BLaER1 treated with 17β-estradiol and CSF1 and Interleukin-3, amounts not matched to agents 10 nM and 100 nM (cell line): ENCODE measurements around the gene FUT4.
"Not testable (repeated sequence)": the region's sequence is repeated elsewhere in the genome, so short reads cannot be mapped to it uniquely, and the experiment has no call there.

ENCODE experiments used
- H3K27ac ChIP-seq, 11 experiments: shearing (Covaris generic); formaldehyde crosslinking; 2 replicates each; pipeline ENCODE4 v1.8.1; 2022
- H3K27me3 ChIP-seq, 11 experiments: shearing (Covaris generic); formaldehyde crosslinking; 2 replicates each; pipeline ENCODE4 v1.8.1; 2022
- H3K36me3 ChIP-seq, 11 experiments: shearing (Covaris generic); formaldehyde crosslinking; 2 replicates each; pipeline ENCODE4 v1.8.1; 2022
- H3K4me1 ChIP-seq, 10 experiments: shearing (Covaris generic); formaldehyde crosslinking; 2 replicates each; pipeline ENCODE4 v1.8.1; 2022
- H3K4me2 ChIP-seq, 11 experiments: shearing (Covaris generic); formaldehyde crosslinking; 2 replicates each; pipeline ENCODE4 v1.8.1; 2022
- H3K4me3 ChIP-seq, 10 experiments: shearing (Covaris generic); formaldehyde crosslinking; 2 replicates each; pipeline ENCODE4 v1.8.1; 2022
- H3K9ac ChIP-seq, 11 experiments: shearing (Covaris generic); formaldehyde crosslinking; 2 replicates each; pipeline ENCODE4 v1.8.1; 2022
- H3K9me3 ChIP-seq, 11 experiments: shearing (Covaris generic); formaldehyde crosslinking; replicated peaks in 1 of 11; 2 replicates each; pipeline ENCODE4 v1.8.1; 2022
- H4K20me1 ChIP-seq, 11 experiments: shearing (Covaris generic); formaldehyde crosslinking; 2 replicates each; pipeline ENCODE4 v1.8.1; 2022
- Cebpa-rat ChIP-seq, 11 experiments: shearing (Covaris generic); IDR thresholded peaks; 2 replicates each; pipeline ENCODE4 v1.8.1; 2022

The FUT4 gene

GRCh38 chr11:94543695-94544645, at the start of gene FUT4:
TSS of gene FUT4 (plus strand) at chr11:94543921. CDS start at chr11:94544134, 213 bp downstream.
- Histone ChIP-seq H3K9me3 (peaks cover 0 to 11% (median 0%) of the 10 kb centered on the region in 11 experiments; a peak in 6 of 22 replicates), H3K4me1 (peaks cover 43 to 57% (median 53%) of the 10 kb centered on the region in 10 experiments), H4K20me1 (peaks cover 13 to 44% (median 41%) of the 10 kb centered on the region in 11 experiments; a peak in 21 of 22 replicates), H3K4me2 (peak within 1 kb of the TSS; percentile 90 to 99 (median 97)), H3K27me3 (no peaks in the 10 kb centered on the region), H3K36me3 (peaks cover 0 to 35% (median 24%) of the 10 kb centered on the region in 11 experiments; a peak in 18 of 22 replicates), H3K9ac (peak within 1 kb of the TSS; percentile 90 to 98 (median 95)), H3K27ac (peak within 1 kb of the TSS; percentile 94 to 99 (median 96)), H3K4me3 (peak within 1 kb of the TSS; percentile 70 to 83 (median 76))
- no peak for TF ChIP-seq Cebpa-rat (IDR thresholded peaks at IDR 0.05)

- Histone ChIP-seq H3K4me3 (peak overlapping the region; percentile 74 to 91 (median 86)), H3K27ac (peak overlapping the region; percentile 82 to 93 (median 88)), H3K9me3 (peaks cover 0 to 3% (median 0%) of the 10 kb centered on the region in 11 experiments; a peak in 2 of 22 replicates), H3K4me2 (peak overlapping the region; percentile 78 to 94 (median 84)), H3K4me1 (peaks cover 18 to 30% (median 24%) of the 10 kb centered on the region in 10 experiments), H3K36me3 (peaks cover 41 to 52% (median 45%) of the 10 kb centered on the region in 11 experiments), H3K27me3 (no peaks in the 10 kb centered on the region), H3K9ac (peak overlapping the region; percentile 87 to 94 (median 91)), H4K20me1 (peaks cover 0 to 13% (median 0%) of the 10 kb centered on the region in 11 experiments; a peak in 2 of 22 replicates)
- no peak for TF ChIP-seq Cebpa-rat (IDR thresholded peaks at IDR 0.05)
Measured at GRCh38 chr11:94494126-94494680, 49.5 kb upstream of the FUT4 start.

DNA sequence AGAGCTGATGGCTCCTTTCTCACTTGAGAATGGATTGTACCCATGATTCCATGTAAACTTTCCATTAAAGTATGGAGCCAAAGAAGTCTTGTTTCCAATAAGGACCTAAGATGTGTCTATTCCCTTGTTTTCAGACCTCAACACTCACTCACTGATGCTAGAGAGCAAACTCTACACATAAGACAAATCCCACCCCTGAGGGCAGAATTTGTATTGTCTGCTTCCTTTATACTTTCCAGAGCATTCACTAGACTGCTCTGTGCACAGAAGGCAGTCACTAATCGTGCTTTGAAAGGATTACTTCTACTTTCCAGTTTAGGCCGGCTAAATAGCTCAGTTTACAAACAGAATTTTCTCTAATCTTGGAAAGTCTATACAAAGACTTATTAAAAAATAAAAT, 43.5 kb upstream of the FUT4 start:
- no peak overlapping the region for H3K9ac ChIP-seq
- no peak overlapping the region for H3K4me2 ChIP-seq
- H3K27ac ChIP-seq: no peak overlapping the region
- peaks cover 41 to 68% (median 48%) of the 10 kb centered on the region in 11 experiments for H3K36me3 ChIP-seq
- no peaks in the 10 kb centered on the region for H3K9me3 ChIP-seq
- H3K4me1 ChIP-seq: peaks cover under 1 to 7% (median 2%) of the 10 kb centered on the region in 10 experiments; a peak in 14 of 20 replicates
- no peaks in the 10 kb centered on the region for H3K27me3 ChIP-seq
- H4K20me1 ChIP-seq: peaks cover 0 to 9% (median 0%) of the 10 kb centered on the region in 11 experiments; a peak in 2 of 22 replicates
- no peak overlapping the region for H3K4me3 ChIP-seq
- TF ChIP-seq Cebpa-rat (IDR thresholded peaks at IDR 0.05): no peak

- Histone ChIP-seq H3K9ac (no peak overlapping the region), H3K9me3 (no peaks in the 10 kb centered on the region), H3K4me1 (no peaks in the 10 kb centered on the region), H4K20me1 (peaks cover 0 to 8% (median 0%) of the 10 kb centered on the region in 11 experiments; a peak in 1 of 22 replicates), H3K27me3 (no peaks in the 10 kb centered on the region), H3K36me3 (peaks cover 39 to 58% (median 45%) of the 10 kb centered on the region in 11 experiments), H3K27ac (no peak overlapping the region), H3K4me2 (no peak overlapping the region), H3K4me3 (no peak overlapping the region)
- TF ChIP-seq Cebpa-rat (IDR thresholded peaks at IDR 0.05): no peak
Measured at GRCh38 chr11:94501522-94501921, 42.2 kb upstream of the FUT4 start.

- 0 out of 22 replicates have a peak, but pooled peaks cover 0 to 3% (median 0%) of the 10 kb centered on the region in 11 experiments for H4K20me1 ChIP-seq
- H3K9me3 ChIP-seq: no peaks in the 10 kb centered on the region
- no peak overlapping the region for H3K27ac ChIP-seq
- H3K4me2 ChIP-seq: no peak overlapping the region
- TF ChIP-seq Cebpa-rat (IDR thresholded peaks at IDR 0.05): no peak
- no peaks in the 10 kb centered on the region for H3K27me3 ChIP-seq
- no peak overlapping the region for H3K9ac ChIP-seq
- H3K4me3 ChIP-seq: no peak overlapping the region
- peaks cover 6 to 25% (median 13%) of the 10 kb centered on the region in 11 experiments; a peak in 21 of 22 replicates for H3K36me3 ChIP-seq
- 0 out of 20 replicates have a peak, but pooled peaks cover 0 to 7% (median 0%) of the 10 kb centered on the region in 10 experiments for H3K4me1 ChIP-seq
Measured at GRCh38 chr11:94504689-94505293, 38.9 kb upstream of the FUT4 start.

GRCh38 chr11:94506513-94506912, 37.2 kb upstream of the FUT4 start:
- H3K4me2 ChIP-seq, H3K36me3 ChIP-seq, H3K9me3 ChIP-seq, H3K27ac ChIP-seq, H3K4me3 ChIP-seq, H4K20me1 ChIP-seq, H3K4me1 ChIP-seq, H3K9ac ChIP-seq, H3K27me3 ChIP-seq: not testable (repeated sequence)

GRCh38 chr11:94507485-94507884, 36.2 kb upstream of the FUT4 start:
- Histone ChIP-seq H3K9ac (no peak overlapping the region), H3K27ac (no peak overlapping the region), H3K36me3 (no peaks in the 10 kb centered on the region; a peak in 1 of 22 replicates), H3K27me3 (peaks cover 7 to 10% (median 8%) of the 10 kb centered on the region in 11 experiments; a peak in 21 of 22 replicates), H4K20me1 (no peaks in the 10 kb centered on the region), H3K4me1 (peaks cover under 1 to 7% (median 6%) of the 10 kb centered on the region in 10 experiments; a peak in 14 of 20 replicates), H3K9me3 (no peaks in the 10 kb centered on the region; a peak in 1 of 22 replicates), H3K4me3 (no peak overlapping the region), H3K4me2 (no peak overlapping the region)
- TF ChIP-seq Cebpa-rat (IDR thresholded peaks at IDR 0.05): no peak

GRCh38 chr11:94511932-94512781, 31.6 kb upstream of the FUT4 start, which contains the start of gene C11orf97:
TSS of gene C11orf97 (plus strand) at chr11:94512461. CDS start at chr11:94512529, 68 bp downstream.
- Histone ChIP-seq H3K27ac (no peak within 1 kb of the TSS), H3K27me3 (peaks cover 9 to 22% (median 19%) of the 10 kb centered on the region in 11 experiments; a peak in 21 of 22 replicates), H3K4me1 (peaks cover 7 to 17% (median 10%) of the 10 kb centered on the region in 10 experiments; a peak in 15 of 20 replicates), H3K9ac (peak within 1 kb of the TSS in 10 of 11 experiments; percentile 34 to 58 (median 47); a peak in 16 of 22 replicates), H3K36me3 (no peaks in the 10 kb centered on the region), H4K20me1 (no peaks in the 10 kb centered on the region), H3K9me3 (no peaks in the 10 kb centered on the region; a peak in 1 of 22 replicates), H3K4me3 (peak within 1 kb of the TSS; percentile 41 to 70 (median 56)), H3K4me2 (peak within 1 kb of the TSS; percentile 83 to 96 (median 88))
- no peak for TF ChIP-seq Cebpa-rat (IDR thresholded peaks at IDR 0.05)
